OCI-M1 (cell line): ENCODE results near the gene RAB31.
"Not testable (repeated sequence)": the region's sequence is repeated elsewhere in the genome, so short reads cannot be mapped to it uniquely, and the experiment has no call there.

ENCODE experiments used
- DNase-seq: peaks from one replicate; lab custom pipeline; 2025; lab: John Stamatoyannopoulos, UW

Gene RAB31

DNA sequence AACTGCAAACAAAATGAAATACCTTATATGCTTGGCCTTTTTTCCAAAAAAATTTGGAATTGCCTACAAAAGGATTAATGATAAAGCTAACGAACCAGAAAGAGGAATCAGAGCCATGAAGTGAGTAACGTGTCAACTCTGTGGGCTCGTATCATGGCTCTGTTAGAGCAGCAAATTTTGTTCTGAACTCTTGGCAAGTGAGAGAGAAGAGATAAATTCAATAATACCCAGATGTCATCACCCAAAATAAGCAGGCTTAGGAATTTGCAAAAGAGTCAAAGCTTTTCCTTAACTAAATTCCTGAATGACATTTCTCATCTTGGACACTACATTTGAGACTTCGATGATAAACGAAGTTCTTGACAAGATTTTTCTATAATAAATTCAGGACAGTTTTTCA, 182.1 kb downstream of the RAB31 start:
- DNase-seq, result no peak

DNA sequence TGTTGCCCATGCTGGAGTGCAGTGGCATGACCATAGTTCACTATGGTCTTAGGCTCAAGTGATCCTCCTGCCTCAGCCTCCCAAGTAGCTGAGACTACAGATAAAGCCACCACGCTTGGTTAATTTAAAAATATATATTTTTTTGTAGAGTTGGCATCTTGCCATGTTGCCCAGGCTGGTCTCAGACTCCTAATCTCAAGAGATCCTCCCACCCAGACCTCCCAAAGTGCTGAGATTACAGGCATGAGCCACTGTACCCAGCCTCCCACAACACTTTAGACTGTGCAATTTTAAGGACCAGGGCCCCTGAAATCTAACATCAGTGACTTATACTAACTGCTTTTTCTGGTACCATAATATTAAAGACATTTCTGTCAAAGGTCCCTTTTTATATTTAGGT, 182.9 kb downstream of the RAB31 start:
- DNase-seq, result peak; percentile 62

DNA sequence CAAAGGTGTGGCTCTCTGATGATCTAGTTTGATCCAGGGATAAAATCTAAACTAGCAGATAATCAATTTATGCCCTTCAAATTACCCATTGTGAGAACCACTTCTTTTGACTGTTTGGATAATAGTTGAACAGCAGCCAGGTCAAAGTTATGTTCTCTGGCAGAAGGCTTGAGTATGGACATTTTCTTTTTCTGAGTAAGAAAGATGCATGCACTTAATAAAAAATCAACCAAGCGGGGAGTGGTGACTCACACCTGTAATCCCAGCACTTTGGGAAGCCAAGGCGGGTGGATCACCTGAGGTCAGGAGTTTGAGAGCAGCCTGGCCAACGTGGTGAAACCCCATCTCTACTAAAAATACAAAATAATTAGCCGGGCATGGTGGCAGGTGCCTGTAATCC, 183.4 kb downstream of the RAB31 start:
- not testable (repeated sequence) for DNase-seq

DNA sequence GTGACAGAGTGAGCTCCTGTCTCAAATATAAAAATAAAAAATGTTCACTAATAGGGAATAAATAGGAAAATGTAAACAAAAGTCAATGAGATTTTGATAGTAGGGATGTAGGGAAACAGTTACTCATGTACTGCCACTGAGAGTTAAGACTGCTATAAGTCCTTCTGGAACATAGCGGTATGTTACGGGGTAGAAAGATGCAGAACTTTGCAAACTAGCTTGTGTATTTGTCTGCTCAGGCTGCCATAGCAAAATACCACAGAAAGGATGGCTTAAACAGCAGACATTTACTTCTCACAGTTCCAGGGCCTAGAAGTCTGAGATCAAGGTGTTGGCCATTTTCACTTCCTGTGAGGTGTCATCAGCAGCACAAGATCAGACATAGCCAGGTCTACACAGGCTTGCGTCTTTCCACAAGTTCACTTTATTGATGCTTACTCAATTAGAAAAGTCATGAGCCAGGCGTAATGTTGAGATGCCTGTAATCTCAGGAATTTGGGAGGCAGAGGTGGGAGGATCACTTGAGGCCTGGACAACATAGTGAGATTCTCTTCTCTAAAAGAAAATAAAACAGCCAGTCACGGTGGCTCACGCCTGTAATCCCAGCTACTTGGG, 186.5 kb downstream of the RAB31 start:
- no peak for DNase-seq

DNA sequence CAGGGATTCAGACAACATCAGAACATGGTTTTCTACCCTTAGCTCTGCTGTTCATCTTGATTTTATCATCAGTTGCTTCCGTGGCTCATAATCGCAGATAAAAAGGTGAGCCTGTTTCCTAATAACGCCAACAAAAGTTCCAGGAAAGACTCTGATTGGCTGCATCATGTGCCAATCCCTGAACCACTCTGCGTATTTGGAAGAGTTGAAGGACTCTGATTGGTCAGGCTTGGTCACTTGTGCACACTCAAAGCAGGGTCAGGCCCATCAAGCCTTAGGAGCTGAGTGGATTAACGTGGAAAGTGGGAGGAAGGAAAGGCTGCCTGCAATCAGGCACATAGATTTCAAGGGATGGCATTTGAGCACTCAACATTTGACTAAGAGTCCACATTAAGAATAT, 189.0 kb downstream of the RAB31 start:
- no peak for DNase-seq

GRCh38 chr18:9897787-9898291, 189.7 kb downstream of the RAB31 start:
- not testable (repeated sequence) for DNase-seq

- DNase-seq, result peak; percentile 97
Measured at GRCh38 chr18:9898792-9899549, 190.9 kb downstream of the RAB31 start.

- not testable (repeated sequence) for DNase-seq
Measured at GRCh38 chr18:9899550-9899930, 191.4 kb downstream of the RAB31 start.

- DNase-seq, result no peak
Measured at GRCh38 chr18:9900699-9901098, 192.6 kb downstream of the RAB31 start.

- DNase-seq, result no peak
Measured at GRCh38 chr18:9901377-9901776, 193.3 kb downstream of the RAB31 start.

GRCh38 chr18:9902264-9902663, 194.2 kb downstream of the RAB31 start:
- not testable (repeated sequence) for DNase-seq

- no peak for DNase-seq
Measured at GRCh38 chr18:9902832-9903231, 194.7 kb downstream of the RAB31 start.

DNA sequence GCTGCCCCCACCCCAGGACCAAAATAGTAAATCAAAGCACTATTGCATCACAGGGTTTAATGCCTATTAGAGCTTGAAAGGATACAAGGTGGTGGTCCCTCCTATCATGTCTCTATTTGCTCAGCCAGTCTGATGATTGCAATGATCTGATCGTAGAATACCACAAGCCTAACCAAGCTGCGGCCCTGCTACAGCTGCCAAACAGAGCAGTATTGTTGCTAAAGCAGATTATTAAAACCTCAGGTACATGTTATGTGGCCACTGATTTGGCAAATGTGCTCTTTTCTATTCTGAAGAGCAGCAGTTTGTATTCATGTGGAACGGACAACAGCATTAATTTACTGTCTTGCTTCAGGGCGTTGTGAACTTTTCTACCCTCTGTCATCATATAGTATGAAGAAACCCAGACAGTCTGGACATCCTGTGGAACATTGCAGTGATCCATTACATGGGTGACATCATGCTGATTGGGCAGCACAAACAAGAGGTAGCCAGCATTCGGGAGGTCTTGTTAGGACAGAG, 197.4 kb downstream of the RAB31 start:
- no peak for DNase-seq

DNA sequence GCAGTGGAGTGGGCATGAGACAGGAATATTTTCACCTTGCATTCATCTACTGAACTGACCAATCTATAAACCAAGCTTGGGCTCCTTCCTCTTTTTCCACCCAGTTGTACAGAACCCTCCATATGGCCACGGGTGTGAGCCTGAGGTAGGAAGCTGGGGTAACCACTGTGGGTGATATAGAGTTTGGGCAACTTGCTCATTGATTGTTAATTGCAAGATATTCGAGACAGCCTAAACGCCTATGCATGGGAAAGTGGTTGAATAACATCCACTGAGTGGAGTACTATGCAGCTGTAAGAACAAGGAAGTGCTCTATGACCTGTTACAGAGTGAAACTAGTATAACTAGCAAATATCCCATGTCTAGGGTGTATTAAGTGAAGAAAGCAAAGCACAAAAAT, 198.4 kb downstream of the RAB31 start:
- DNase-seq, result peak; percentile 77

DNA sequence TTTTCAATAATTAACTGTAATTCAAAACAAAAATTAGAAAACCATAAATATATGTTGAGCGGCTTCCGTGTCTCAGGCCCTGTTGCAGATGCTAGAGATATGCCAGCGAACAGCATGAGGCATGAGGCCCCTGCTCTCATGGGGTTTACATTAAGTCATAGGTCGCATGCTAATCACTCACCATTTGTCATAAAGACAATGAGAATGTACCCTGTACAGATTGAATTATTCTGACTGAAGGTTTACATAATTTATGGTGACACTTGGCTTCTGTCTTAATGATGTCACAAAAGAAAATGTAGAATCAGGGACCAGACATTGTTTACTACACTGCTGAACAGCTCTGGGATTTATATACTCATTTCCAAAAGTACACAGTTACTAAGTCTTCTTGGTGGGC, 199.8 kb downstream of the RAB31 start:
- DNase-seq, result no peak

- DNase-seq, result no peak
Measured at GRCh38 chr18:9910071-9910470, 202.0 kb downstream of the RAB31 start.

- DNase-seq, result no peak
Measured at GRCh38 chr18:9910661-9911060, 202.6 kb downstream of the RAB31 start.

- DNase-seq, result no peak
Measured at GRCh38 chr18:9911226-9911625, 203.1 kb downstream of the RAB31 start.
